HG03135 (cell line): Measurements from ENCODE around the gene ANKRD13A.
"Not testable (repeated sequence)": the region's sequence is repeated elsewhere in the genome, so short reads cannot be mapped to it uniquely, and the experiment has no call there.

ENCODE experiments used
- ATAC-seq: cut with Tn5 transposase; IDR thresholded peaks from one replicate; pipeline ENCODE4 v1.9.1; 2021; ENCODE audit warnings: mild to moderate bottlenecking, moderate library complexity; ENCODE audit not compliant: unreplicated experiment

The ANKRD13A gene

DNA sequence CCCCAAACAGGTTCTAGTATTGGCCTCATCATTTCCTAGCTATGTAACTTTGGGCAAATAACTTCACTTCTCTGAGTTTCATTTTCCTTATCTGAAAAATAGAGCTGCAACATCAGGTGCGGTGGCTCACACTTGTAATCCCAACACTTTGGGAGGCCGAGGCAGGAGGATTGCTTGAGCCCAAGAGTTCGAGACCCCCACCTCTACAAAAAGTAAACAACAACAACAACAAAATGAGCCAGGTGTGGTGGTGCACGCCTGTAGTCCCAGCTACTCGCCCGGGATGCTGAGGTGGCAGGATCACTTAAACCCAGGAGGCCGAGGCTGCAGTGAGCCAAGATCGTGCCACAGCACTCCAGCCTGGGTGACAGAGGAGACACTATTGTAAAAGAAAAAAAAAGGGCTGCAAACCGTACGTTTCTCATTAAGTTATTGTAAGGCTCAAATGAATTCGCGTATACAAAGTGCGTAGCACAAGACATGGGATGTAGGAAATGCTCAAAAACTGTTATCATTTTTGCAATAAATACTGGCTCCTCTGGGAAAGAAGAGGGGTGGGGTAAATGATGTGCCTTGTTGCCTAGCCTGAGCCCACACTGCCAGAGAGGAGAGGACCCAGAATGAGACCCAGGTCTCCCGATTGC lies 48.2 kb downstream of the ANKRD13A start:
- ATAC-seq: no peak

DNA sequence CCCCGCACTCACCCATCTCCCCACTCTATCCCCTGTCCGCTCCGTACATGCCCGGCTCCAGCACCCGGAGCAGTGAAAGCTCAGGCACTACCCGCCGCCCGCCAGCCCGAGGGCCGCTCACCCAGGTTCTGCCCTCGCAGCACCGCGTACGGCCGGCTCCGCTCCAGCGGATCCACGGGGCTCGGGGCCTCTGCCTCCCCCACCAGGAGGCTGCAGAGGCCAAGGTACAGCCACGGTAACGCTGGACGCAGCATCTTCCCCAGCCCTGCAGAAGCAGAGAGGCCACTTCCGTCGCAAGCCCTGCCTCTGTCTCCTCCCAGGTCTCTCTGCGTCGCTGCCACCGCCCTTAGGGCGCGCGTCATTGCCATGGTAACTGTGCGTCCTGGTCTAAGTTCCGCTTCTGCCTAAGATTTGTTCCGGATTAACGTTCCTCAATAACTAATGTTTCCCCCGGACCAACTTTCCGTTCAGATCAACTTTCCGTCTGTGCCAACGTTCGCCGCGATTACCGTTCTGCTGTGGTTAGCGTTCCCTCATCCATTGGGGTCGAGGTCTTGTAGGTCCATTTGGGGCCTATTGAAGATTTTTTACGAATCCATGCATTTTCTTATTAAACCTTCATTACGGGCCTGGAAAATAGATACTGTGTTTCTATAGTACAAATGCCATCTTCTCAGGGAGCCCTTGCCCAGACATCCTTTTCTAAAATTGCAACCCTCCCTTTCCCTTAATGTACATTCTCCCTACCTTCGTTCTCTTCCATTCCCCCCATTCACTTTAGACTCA lies 49.2 kb downstream of the ANKRD13A start, which contains the start of gene C12orf76:
Gene C12orf76, minus strand, starts transcription at position 281 of the 786 bp plus-strand sequence. Its CDS starts 27 bp downstream, at position 254.
- ATAC-seq: peak; percentile 99

DNA sequence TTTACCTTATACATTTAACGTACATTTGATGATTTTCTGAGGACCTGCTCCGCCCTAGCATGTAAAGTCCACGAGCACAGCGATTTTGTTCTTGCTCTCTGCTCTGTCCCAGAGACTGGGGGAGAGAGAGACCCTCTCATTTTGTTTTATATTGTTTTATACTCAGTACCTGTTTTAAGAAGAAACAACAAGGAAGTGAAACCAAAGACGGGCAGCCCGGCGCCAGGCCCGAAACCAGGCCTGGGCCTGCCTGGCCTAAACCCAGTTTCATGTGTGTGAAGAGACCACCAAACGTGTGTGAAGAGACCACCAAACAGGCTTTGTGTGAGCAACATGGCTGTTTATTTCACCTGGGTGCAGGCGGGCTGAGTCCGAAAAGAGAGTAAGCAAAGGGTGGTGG lies 49.8 kb downstream of the ANKRD13A start:
- not testable (repeated sequence) for ATAC-seq

- ATAC-seq: not testable (repeated sequence)
These were observed 50.4 kb downstream of the ANKRD13A start for GRCh38 chr12:110049666-110050065.

DNA sequence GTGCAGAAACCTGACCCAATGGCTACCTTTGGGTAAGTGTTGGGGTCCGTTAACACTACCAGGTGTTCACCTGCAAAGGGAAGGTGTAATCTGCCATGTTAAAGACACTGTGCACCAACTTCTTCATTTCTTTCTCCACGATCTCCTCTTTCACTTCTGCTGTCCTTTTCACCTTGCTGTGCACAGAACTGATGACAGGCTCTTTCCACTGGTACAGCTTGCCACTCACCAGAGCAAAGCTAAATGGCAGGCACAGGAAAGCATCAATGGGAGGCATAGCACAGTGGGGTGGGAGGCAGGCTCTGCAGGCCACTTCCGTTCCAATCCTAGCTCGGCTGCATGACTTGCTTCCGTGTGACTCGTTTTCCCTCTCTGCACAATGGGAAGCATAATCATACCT lies 51.7 kb downstream of the ANKRD13A start:
- ATAC-seq: no peak

DNA sequence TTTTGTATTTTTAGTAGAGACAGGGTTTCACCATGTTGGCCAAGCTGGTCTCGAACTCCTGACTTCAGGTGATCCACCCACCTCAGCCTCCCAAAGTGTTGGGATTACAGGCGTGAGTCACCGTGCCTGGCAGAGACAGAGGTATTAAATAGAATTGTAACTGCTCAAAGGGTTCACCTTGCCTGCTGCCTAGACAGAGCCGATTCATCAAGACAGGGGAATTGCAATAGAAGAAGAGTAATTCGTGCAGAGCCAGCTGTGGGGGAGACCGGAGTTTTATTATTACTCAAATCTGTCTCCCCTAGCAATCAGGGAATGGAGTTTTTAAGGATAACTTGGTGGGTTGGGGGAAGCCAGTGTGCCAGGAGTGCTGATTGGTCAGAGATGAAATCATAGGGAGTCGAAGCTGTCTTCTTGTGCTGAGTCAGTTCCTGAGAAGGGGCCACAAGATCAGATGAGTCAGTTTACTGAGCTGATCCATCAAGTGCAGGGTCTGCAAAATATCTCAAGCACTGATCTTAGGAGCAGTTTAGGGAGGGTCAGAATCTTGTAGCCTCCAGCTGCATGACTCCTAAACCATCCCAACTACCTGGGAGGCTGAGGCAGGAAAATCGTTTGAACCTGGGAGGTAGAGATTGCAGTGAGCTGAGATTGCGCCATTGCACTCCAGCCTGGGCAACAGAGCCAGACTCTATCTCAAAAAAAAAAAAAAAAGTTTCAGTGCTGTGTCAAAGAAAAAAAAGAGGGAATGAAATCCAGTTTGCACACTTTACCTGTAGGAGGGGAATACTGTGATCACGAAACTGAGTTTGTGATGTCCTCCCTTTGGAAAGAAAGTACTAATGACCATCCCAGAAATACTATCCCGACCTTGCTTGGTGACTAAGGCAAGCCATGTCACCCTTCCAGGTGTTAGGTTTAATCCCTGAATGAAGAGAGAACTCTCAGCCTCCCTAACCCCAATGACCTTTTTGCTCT lies 56.4 kb downstream of the ANKRD13A start:
- ATAC-seq: not testable (repeated sequence)

DNA sequence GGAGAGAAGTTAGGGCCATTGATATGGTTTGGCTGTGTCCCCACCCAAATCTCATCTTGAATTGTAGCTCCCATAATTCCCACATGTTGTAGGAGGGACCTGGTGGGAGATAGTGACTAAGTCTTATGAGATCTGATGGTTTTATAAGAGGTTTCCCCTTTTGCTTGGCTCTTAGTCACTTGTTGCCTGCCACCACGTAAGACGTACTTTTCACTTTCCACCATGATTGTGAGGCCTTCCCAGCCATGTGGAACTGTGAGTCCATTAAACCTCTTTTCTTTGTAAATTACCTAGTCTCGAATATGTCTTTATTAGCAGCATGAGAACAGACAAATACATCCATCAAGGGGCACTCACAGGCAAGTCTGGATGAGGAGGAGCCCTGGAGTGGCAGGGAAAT lies 57.4 kb downstream of the ANKRD13A start:
- not testable (repeated sequence) for ATAC-seq

- ATAC-seq: no peak
These were observed 59.8 kb downstream of the ANKRD13A start for GRCh38 chr12:110058875-110059615.

DNA sequence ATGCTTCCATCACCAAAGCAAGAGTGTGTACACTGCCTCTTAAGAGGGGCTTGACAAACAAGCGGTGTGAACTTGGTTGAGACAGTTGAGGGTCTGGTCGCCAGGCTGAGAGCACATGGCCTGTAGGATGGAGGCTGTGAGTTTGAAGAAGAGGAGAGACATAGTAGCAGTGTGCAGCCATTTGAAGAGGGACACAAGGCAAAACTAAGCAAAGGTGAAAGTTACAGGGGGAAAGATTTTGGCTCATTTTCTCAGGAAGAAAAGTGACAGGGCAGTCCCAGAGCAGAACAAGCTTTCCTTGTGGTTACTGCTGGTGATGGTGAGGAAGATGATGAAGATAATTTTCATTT lies 60.4 kb downstream of the ANKRD13A start:
- no peak for ATAC-seq

GRCh38 chr12:110062241-110062640 lies 63.0 kb downstream of the ANKRD13A start:
- ATAC-seq: no peak

GRCh38 chr12:110065540-110065939 lies 66.3 kb downstream of the ANKRD13A start:
- ATAC-seq: no peak

DNA sequence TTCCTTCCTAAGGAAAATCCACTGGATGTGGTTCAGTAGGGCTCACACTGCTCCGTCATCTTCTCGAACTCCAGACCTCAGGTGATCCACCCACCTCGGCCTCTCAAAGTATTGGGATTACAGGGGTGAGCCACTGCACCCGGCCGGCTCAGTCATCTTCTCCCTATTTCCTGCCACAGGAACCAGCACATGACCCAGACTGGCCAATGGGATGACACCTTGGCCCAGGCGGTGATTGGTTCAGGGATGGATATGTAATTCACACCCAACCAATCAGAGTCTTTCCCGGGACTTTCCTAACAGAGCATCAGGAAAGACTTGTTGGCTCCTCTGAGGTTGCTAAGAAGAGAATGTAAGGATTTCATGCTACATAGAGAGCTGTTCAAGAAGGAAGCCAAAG lies 68.3 kb downstream of the ANKRD13A start:
- ATAC-seq: no peak

GRCh38 chr12:110068115-110068514 lies 68.9 kb downstream of the ANKRD13A start:
- ATAC-seq: not testable (repeated sequence)

DNA sequence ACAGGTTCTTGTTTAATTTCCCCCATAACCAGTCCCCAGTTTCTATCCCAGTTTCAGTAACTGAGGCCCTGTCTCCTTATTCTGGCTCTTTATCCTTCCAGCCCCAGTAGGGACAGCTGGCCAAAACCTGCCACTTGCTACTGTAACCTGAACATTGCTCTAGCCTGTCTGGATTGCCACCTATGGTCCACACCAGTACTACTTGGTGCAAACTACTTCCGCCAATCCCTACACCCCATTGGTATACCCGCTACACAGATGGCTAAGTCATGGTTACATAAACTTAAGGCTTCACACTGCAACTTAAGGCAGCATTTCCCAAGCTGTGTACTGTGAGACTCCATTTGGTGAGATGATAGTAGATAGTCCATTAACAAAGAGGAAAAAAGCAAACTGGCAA lies 69.4 kb downstream of the ANKRD13A start:
- no peak for ATAC-seq

GRCh38 chr12:110071504-110071903 lies 72.3 kb downstream of the ANKRD13A start:
- ATAC-seq: no peak

- no peak for ATAC-seq
These were observed 72.7 kb downstream of the ANKRD13A start for GRCh38 chr12:110071967-110072366.

GRCh38 chr12:110072636-110073035 lies 73.4 kb downstream of the ANKRD13A start:
- not testable (repeated sequence) for ATAC-seq

DNA sequence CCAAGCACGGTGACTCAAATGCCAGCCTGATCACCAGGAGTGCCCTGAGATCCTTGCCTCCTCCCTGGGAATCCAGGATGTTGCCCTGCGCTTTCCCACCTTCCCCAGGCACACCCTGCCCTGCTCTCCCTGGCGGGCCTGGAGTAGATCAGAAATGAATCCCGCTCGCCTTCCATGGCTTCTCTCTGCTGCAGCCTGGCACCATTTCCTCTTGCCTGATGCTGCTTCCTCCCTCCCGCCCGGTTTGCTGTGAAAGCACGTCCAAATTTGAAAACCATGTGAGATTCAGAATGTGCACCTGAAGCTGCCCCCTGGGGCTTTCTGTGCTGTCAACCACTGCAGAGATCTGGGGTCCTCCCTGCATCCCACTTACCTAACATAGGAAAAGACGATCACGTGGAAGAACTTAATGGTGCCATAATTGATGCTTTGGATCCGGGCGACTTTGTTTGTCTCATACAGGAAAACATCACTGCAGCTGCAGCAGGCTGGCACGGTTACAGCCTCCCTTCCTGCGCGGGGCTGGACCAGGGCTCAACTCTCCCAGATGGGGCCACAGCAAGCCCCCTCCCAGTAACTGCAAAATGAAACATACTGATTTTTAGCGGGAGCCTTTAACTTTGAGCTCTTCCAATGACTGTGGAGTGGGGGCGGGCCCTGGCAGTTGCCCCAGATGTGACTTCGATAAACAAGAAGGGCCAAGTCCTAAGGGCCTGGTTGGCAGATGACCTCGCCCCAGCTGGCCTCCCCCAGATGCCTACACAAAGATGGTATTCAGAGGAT lies 74.0 kb downstream of the ANKRD13A start:
- ATAC-seq: no peak

DNA sequence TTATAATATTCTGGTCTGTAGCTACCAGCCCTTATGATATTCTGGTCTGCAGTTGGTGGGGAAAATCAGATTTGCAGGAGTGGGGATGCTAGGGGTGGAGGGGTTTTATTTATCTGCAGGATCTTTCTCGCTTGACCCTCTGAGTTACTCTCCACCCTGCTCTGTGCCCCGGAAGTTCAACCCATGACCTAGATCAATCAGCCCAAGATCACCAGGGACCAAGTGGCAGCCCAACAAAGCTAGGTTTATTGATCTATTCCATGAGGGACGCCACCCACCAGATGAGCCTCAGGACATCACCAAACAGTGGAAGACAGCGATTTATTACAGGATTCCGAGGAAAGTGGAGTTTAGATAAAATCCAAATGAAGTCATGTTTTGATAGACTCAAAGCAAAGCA lies 74.9 kb downstream of the ANKRD13A start:
- ATAC-seq: no peak

- ATAC-seq: no peak
These were observed 76.7 kb downstream of the ANKRD13A start for GRCh38 chr12:110075880-110076279.
